ENCODE measurements around the gene MYO3A. TPM values are rescaled to one million over a fixed set of nuclear protein-coding genes. Genes with fewer than 3 reads are reported as not detected.

The MYO3A gene
- polyA plus RNA-seq, 1 donor (not counting 4 experiments of a cell fraction or from before 2014, with no cell fraction given), result not detected

- no peak overlapping the region for H3K27ac ChIP-seq (ENCODE audit: control insufficient read depth, insufficient read depth, low read length)
- H3K4me2 ChIP-seq (ENCODE audit: control insufficient read depth, extremely low read depth, insufficient read depth, low read depth, low read length), result no peak overlapping the region
- no peak overlapping the region for H3K9ac ChIP-seq (ENCODE audit: control insufficient read depth, extremely low read depth, insufficient read depth, low read length)
- no peaks in the 10 kb centered on the region for H3K9me3 ChIP-seq (ENCODE audit: control insufficient read depth, low read depth, low read length)
- H4K20me1 ChIP-seq (ENCODE audit: control insufficient read depth, extremely low read depth, insufficient read depth, low read length), result no peaks in the 10 kb centered on the region
- no peaks in the 10 kb centered on the region for H3K27me3 ChIP-seq (ENCODE audit: control insufficient read depth, extremely low read depth, insufficient read depth, low read length)
- dilution Hi-C loops (cut with MboI; ENCODE audit: extremely low pct_ligation_motif_present, low sequenced_read_pairs), result no loop called here
- no peaks in the 10 kb centered on the region for H3K4me1 ChIP-seq (ENCODE audit: control insufficient read depth, extremely low read depth, insufficient read depth, low read length)
- no peak overlapping the region for H3K4me3 ChIP-seq (ENCODE audit: control insufficient read depth in 2 of 3, extremely low read depth in 1 of 3, insufficient read depth in 2 of 3, low read depth in 1 of 3, low read length in 3 of 3)
- TF ChIP-seq CTCF (optimal IDR thresholded peaks at IDR 0.05 in 1 of 3, IDR thresholded peaks at IDR 0.05 in 1 of 3, conservative IDR thresholded peaks at IDR 0.05 in 1 of 3; ENCODE audit: extremely low read depth in 1 of 3, insufficient read depth in 2 of 3, low read length in 3 of 3) (no peak), EZH2 (IDR thresholded peaks at IDR 0.05; ENCODE audit: low read length) (no peak)
- no peaks in the 10 kb centered on the region for H3K79me2 ChIP-seq (ENCODE audit: control insufficient read depth, insufficient read depth, low read length)
- no peaks in the 10 kb centered on the region for H3K36me3 ChIP-seq (ENCODE audit: control insufficient read depth in 2 of 2, extremely low read depth in 1 of 2, insufficient read depth in 2 of 2, low read length in 2 of 2)
- FAIRE-seq, result no peak
- DNase-seq (ENCODE audit: low read depth, low spot score), result no peak
- H2AFZ ChIP-seq (ENCODE audit: control insufficient read depth, low read length), result no peak overlapping the region
- H3K9me1 ChIP-seq (ENCODE audit: control insufficient read depth, extremely low read depth, insufficient read depth, low read length), result no peaks in the 10 kb centered on the region
These were observed 153.6 kb downstream of the MYO3A start for GRCh38 chr10:26087666-26088065.

GRCh38 chr10:26090026-26090425, 156.0 kb downstream of the MYO3A start:
- dilution Hi-C loops (cut with MboI; ENCODE audit: extremely low pct_ligation_motif_present, low sequenced_read_pairs), result no loop called here
- no peaks in the 10 kb centered on the region for H3K9me1 ChIP-seq (ENCODE audit: control insufficient read depth, extremely low read depth, insufficient read depth, low read length)
- FAIRE-seq (no peak), DNase-seq (ENCODE audit: low read depth, low spot score) (no peak)
- H3K36me3 ChIP-seq (ENCODE audit: control insufficient read depth in 2 of 2, extremely low read depth in 1 of 2, insufficient read depth in 2 of 2, low read length in 2 of 2), result no peaks in the 10 kb centered on the region
- no peaks in the 10 kb centered on the region for H3K9me3 ChIP-seq (ENCODE audit: control insufficient read depth, low read depth, low read length)
- no peak overlapping the region for H3K9ac ChIP-seq (ENCODE audit: control insufficient read depth, extremely low read depth, insufficient read depth, low read length)
- H3K4me2 ChIP-seq (ENCODE audit: control insufficient read depth, extremely low read depth, insufficient read depth, low read depth, low read length), result no peak overlapping the region
- H4K20me1 ChIP-seq (ENCODE audit: control insufficient read depth, extremely low read depth, insufficient read depth, low read length), result no peaks in the 10 kb centered on the region
- H3K27me3 ChIP-seq (ENCODE audit: control insufficient read depth, extremely low read depth, insufficient read depth, low read length), result no peaks in the 10 kb centered on the region
- no peak overlapping the region for H2AFZ ChIP-seq (ENCODE audit: control insufficient read depth, low read length)
- TF ChIP-seq CTCF (optimal IDR thresholded peaks at IDR 0.05 in 1 of 3, IDR thresholded peaks at IDR 0.05 in 1 of 3, conservative IDR thresholded peaks at IDR 0.05 in 1 of 3; ENCODE audit: extremely low read depth in 1 of 3, insufficient read depth in 2 of 3, low read length in 3 of 3) (no peak), EZH2 (IDR thresholded peaks at IDR 0.05; ENCODE audit: low read length) (no peak)
- H3K27ac ChIP-seq (ENCODE audit: control insufficient read depth, insufficient read depth, low read length), result no peak overlapping the region
- H3K4me3 ChIP-seq (ENCODE audit: control insufficient read depth in 2 of 3, extremely low read depth in 1 of 3, insufficient read depth in 2 of 3, low read depth in 1 of 3, low read length in 3 of 3), result no peak overlapping the region
- H3K79me2 ChIP-seq (ENCODE audit: control insufficient read depth, insufficient read depth, low read length), result no peaks in the 10 kb centered on the region
- no peaks in the 10 kb centered on the region for H3K4me1 ChIP-seq (ENCODE audit: control insufficient read depth, extremely low read depth, insufficient read depth, low read length)
